ENCODE data around the gene RNPC3.
"Not testable (repeated sequence)": the region's sequence is repeated elsewhere in the genome, so short reads cannot be mapped to it uniquely, and the experiment has no call there.

The RNPC3 gene

GRCh38 chr1:103560427-103560826 is 34.9 kb downstream of the RNPC3 start:
- DNase-seq (ENCODE audit: low spot score): no peak

- not testable (repeated sequence) for DNase-seq (ENCODE audit: low spot score)
These were observed 35.6 kb downstream of the RNPC3 start for GRCh38 chr1:103561124-103561523.

- no peak for DNase-seq (ENCODE audit: low spot score)
These were observed 36.3 kb downstream of the RNPC3 start for GRCh38 chr1:103561643-103562395.

GRCh38 chr1:103563056-103563455 is 37.6 kb downstream of the RNPC3 start:
- no peak for DNase-seq (ENCODE audit: low spot score)

- DNase-seq (ENCODE audit: low spot score): no peak
These were observed 44.0 kb downstream of the RNPC3 start for GRCh38 chr1:103569493-103569892.

- not testable (repeated sequence) for DNase-seq (ENCODE audit: low spot score)
These were observed 45.8 kb downstream of the RNPC3 start, which contains the start of gene AMY2B for GRCh38 chr1:103571289-103571688. Gene AMY2B, plus strand, starts transcription at chr1:103571589. Its CDS starts 14 bp downstream, at chr1:103571603.

GRCh38 chr1:103576065-103576464 is 50.6 kb downstream of the RNPC3 start:
- no peak for DNase-seq (ENCODE audit: low spot score)

- DNase-seq (ENCODE audit: low spot score): not testable (repeated sequence)
These were observed 51.3 kb downstream of the RNPC3 start for GRCh38 chr1:103576784-103577183.

- no peak for DNase-seq (ENCODE audit: low spot score)
These were observed 57.0 kb downstream of the RNPC3 start for GRCh38 chr1:103582464-103582863.

GRCh38 chr1:103583887-103584286 is 58.4 kb downstream of the RNPC3 start:
- no peak for DNase-seq (ENCODE audit: low spot score)

- no peak for DNase-seq (ENCODE audit: low spot score)
These were observed 59.0 kb downstream of the RNPC3 start for GRCh38 chr1:103584537-103584936.

GRCh38 chr1:103602740-103603139 is 77.2 kb downstream of the RNPC3 start:
- not testable (repeated sequence) for DNase-seq (ENCODE audit: low spot score)
